Cerebellar cortex (tissue), 1 donor: ENCODE measurements around the gene RERE.
"Not testable (repeated sequence)": the region's sequence is repeated elsewhere in the genome, so short reads cannot be mapped to it uniquely, and the experiment has no call there.

ENCODE experiments used
- DNase-seq: peaks from one replicate; pipeline ENCODE4 v3.0.0-alpha.2; 2015; ENCODE audit warnings: low spot score

Gene RERE

DNA sequence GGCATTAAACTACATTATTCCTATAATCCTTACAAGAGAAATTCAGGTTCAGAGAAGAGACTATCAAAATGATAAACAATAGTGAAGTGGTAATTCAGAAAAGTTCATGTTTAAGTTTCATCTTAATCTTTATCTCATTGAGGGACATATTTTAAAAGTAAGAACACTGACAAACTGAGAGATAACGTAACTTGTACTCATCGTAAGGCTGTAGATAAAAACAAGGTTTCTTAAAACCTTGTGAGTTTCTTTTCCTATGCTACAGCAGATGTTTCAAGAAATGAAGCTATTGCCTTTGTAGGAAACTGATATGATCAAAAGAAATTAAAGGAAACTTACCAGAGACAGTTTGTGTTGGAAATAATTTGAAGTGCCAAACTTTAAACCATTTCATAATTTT is 65.0 kb downstream of the RERE start:
- no peak for DNase-seq

DNA sequence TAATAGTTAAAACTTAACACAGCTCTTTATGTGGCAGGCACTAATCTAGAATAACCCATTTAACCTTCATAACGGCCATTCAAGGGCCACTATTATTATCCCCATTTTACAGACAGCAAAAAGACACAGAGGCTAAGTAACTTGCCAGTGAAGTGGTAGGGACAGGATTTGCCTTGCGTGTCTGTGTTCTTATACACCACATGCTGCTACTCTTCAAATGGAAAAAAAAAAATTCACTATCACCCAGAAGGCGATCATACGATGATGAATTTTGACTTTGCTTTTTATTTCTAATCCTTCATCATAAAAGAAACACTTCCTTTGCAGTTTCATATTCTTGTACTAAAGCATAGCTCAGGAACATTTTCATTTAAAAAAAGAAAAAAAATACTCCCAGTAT is 65.5 kb downstream of the RERE start:
- no peak for DNase-seq

DNA sequence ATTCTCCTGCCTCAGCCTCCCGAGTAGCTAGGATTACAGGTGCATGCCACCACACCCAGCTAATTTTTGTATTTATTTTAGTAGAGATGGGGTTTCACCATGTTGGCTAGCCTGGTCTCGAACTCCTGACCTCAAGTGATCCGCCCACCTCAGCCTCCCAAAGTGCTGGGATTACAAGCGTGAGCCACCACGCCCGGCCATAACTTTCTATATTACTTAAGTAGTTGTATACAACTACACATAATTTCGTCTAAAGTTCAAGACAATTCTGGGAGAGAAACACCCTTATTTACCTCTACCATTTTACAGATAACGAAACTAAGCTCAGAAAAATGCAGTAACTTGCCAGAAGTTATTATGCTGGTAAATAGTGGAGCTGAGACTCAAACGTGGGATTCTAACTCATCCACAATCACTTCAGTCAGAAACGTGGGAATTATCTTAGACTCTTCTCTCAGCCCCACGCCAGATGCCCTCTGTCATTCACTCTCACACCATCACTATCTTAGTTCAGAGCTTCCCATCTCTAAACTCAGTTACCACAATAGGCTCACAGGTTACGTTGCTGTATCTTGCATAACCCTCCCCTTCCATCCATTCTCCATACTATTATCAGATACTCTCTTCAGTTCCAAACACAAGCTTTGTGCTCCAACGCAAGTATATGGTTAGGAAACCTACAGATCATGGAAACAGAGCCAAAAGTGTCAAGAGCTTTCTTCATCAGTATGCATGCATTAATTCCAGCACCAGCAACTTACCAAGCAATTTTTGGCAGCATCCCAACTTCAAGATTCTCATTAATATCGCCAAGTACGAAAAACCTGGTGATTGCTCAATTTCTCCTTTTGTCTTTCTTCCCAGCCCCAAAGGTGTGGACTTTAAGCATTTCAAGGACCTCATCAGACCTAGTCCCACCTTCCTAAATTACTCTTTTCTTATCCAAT is 69.3 kb downstream of the RERE start:
- DNase-seq, result no peak

DNA sequence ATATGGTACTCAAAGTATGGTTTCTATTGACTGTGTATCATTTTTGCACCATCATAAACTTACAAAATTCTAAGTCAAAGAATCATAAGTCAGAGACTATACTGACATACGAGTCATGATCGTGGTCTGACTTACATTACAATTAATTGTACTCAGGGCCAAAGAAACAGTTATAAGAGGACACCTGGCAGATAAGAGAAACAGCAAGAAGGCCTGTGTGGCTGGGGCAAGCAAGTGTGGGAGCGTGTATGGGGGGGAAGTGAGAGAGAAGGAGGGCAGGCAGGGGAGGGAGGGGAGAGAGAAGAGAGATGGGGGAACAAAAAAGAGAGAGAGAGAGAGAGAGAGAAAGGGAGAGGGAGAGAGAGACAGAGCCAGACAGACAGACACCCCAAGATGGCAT is 70.9 kb downstream of the RERE start:
- DNase-seq, result no peak

DNA sequence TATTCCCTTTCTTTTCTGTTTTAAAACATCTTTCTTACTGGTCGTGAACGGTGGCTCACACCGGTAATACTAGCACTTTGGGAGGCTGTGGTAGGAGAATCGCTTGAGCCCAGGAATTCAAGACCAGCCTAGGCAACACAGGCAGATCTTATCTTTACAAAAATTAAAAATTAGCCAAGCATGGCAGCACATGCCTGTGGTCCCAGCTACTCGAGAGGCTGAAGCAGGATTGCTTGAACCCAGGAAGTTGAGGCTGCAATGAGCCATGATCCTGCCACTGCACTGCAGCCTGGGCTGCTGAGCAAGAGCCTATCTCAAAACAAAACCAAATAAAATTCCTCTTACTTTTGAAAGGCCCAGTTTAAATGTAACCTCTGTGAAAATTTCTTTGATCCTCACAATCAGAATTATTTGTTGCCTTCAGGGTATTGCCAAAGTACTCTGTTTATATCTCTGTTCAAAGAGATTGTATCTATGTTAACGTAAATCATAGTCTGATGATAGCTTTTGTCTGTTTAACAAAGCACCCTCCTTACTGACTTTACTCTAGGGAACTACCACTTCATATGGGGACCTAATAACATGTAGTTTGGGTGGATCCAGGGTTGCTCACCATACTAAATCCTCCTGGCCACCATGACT is 71.6 kb downstream of the RERE start:
- no peak for DNase-seq

DNA sequence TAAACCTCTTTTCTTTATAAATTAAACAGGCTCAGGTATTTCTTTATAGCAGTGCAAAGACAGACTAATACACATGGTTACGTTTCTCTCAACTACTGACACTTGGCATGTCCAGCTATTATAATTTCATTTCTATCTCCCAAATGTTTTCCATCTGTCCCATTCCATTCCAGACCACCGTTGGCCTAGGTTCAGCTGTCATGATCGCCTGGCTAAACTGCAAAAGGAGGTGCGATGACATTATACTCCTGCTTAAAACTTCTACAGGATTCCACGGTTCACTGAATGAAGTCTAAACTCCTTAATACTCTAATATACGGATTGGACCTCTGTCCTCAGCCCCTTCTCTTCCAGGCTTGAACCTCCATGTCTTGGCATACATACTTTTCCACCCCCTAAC is 72.1 kb downstream of the RERE start:
- DNase-seq, result no peak

DNA sequence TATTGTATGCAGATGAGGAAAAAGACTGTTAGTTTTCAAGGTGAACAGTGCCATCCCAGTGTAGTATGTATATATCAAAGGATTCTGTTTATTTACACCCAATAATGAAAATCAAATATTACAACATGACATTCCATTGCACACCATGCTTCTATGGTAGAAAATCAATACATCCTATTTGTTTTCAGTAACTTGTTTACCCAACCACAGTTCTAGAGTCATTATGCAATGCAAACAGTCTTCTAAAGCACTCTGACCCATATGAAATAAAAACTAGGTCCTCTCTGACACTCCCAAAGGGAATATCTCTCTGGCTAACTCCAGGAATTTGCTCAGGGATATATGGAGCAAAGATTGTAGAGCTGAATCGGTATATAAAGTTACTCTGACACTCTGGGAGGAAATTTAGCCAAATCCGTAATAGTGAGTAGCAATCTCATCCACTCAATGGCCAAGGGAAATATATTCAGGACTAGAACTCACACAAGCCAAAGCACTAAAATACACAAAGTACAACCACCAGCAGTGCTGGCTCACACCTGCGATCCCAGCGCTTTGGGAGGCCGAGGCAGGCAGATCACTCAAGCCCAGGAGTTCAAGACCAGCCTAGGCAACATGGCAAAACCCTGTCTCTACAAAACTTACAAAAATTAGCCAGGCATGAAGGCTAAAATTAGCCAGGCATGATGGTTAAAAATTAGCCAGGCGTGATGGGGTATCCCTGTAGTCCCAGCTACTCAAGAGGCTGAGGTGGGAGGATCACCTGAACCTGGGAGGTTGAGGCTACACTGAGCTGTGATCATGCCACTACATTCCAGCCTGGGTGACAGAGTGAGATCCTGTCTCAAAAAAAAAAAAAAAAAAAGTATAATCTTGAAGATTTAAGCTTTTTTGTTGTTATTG is 75.2 kb downstream of the RERE start:
- no peak for DNase-seq

DNA sequence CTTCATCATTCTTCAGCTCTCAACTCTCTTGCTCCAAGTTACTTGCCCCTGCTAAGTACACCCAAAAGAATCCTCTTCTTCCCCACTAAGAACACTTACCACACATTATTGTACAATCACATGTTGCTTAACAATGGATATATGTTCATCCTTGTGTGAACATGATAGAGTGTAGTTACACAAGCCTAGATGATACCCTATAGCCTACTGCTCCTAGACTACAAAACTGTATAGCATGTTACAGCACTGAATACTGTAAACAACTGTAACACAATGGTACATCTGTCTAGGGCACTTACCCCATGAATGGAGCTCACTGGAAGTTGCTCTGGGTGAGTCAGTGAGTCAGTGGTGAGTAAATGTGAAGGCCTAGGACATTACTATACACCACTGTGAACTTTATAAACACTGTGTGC is 77.4 kb downstream of the RERE start:
- no peak for DNase-seq

DNA sequence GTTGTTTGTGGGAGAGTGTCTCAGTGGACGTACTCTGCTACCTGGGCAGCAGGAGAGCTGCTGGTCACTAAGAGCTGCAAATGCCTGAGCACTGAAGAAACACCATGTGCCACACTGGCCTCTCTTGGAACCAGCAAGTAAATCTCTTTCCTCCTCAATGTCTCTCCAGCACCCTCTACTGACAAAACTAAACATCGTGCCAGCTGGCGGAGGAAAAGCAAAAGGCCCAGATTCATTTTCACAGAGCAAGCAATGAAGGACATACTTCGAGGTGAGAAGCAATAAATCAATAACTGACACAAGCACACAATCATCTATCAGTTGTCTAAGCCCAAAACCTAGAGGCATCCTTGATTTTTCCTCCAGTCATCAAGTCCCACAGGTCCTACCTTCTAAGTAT is 78.1 kb downstream of the RERE start:
- no peak for DNase-seq

DNA sequence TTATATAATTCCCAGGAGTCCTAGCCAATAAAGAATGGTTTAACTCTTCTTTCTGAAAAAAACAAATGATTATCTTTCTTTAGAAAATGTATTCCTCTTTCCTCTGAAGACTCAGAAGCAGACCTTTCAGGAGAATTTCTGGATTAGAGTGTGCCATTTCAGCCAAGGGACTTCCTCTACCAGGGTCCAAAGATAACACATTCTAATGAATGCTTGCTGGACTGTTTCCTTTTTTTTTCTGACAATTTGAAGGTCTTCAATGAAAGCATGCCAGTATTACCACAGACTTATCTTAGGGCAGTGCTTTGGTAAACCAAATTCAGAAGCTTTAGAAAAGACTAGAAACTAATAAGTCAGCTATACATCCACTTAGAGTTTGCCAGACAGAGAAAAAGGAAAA is 80.5 kb downstream of the RERE start:
- DNase-seq, result no peak

DNA sequence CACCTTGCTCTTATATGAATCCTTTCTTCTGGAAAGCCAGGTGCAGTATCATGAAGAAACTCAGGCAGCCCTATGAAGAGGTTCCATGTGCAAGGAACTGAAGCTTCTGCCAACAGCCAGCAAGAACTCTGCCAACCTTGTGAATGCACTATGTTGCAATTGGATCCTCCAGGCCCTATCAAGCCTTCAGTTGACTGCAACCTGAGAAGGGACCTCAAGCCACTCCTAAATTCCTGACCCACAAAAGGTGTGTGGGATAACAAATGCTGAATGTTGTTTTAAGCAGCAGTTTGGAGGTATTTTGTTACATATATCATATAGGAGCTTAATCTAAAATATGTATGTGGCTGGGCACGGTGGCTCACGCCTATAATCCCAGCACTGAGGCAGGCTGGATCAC is 84.0 kb downstream of the RERE start:
- no peak for DNase-seq

DNA sequence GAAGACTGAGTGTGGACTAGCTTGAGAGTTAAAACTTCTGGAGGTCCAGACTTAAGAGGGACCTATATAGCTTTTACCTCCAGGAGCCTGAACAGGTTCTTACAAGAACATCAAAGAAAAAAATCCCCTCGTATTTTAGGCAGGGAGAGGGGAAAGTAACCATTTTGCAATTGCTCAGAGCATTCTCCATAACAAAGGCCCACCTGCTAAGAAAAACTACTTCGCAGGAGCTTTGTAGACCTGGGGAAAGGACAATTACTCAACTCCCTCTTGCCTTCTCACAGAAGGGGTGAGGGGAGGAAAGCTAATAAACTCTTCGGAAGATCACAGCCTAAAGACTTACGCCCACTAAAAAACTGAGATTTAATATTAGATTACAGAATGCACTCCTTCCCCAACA is 86.3 kb downstream of the RERE start:
- DNase-seq, result no peak

DNA sequence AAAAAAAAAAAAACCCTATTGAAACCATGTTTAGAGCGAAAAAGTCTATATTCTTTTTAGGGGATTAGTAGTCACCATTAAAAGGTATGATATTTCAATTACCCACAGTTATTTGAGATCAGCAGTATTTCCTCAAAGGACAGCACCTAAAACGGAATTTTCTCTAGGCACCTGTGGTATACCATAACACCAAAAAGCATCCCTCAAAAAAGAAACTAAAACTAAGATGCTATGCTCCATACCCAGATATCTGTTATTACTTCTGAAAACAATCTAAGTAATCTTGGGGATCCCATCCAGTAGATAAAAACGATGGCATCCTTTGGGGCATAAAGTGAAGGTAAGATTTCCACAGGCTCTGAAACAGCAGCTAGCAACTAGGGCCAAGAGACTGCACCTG is 89.0 kb downstream of the RERE start:
- no peak for DNase-seq

DNA sequence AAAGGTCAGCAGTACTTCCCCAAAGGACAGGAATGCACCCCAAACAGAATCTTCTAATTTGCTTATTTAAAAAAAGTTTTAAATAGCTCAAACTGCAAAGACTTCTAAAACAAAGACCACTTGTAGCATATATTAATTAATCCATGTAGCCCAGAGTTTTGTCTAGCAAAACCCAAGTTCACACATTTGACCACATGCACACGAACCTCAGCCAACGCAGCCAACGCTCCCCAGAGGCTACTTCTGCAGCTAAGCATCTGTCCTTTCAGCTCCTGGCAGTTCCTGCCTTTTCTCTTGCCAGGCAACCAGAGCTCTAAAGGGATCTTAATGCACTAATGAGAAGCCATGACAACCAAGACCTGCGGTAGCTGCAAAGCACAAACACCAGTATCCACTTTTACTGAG is 89.6 kb downstream of the RERE start:
- DNase-seq, result peak; percentile 54

DNA sequence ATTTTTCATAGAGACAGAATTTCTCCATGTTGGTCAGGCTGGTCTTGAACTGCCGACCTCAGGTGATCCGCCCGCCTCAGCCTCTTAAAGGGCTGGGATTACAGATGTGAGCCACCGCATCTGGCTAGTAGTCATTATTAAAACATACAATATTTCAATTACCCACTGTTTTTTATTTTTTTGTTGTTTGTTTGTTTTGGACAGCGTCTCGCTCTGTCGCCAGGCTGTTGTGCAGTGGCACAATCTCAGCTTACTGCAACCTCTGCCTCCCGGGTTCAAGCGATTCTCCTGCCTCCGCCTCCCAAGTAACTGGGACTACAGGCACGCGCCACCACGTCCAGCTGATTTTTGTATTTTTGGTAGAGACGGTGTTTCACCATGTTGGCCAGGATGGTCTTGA is 90.1 kb downstream of the RERE start:
- DNase-seq, result not testable (repeated sequence)

DNA sequence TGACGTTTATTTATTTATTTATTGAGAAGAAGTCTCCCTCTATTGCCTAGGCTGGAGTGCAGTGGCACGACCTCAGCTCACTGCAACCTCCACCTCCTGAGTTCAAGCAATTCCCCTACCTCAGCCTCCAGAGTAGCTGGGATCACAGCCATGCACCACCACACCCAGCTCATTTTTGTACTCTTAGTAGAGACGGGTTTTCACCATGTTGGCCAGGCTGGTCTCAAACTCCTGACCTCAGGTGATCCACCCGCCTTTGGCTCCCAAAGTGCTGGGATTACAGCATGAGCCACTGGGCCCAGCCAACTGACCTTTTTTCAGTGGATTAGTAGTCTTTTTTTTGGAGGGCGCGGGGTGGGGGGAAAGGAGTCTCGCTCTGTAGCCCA is 90.6 kb downstream of the RERE start:
- not testable (repeated sequence) for DNase-seq

DNA sequence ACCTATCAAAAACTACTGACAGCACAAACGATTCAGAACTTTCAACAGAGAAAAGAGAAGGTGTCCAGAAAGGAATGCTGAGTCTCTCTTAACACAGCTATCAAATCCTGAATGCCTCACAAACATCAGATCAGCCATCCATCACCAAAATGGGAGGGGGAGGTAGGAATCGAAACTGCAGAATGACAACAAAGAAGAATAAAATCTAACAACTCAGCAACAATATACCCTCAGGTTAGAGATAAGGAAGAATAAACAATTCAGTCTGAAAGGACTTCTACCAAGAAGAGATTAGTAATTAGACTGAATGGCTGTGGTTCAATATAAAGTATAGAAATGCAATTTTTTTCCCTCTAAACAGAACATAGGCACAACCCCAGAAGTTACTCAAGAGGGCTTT is 94.4 kb downstream of the RERE start:
- no peak for DNase-seq

DNA sequence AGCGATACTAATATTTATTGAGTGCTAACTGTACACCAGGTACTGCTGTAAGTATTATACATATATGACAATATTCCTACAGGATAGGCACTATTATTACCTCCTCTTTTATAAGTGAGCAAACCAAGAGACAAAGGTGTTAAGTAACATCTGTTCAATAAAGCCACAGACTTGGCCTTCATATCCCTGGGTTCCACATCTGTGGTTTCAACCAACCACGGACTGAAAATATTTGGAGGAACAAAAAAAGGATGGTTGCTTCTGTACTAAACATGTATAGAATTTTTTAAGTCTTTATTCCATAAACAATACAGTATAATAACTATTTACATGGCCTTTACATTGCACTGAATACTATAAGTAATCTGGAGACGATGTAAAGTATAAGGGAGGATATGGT is 95.1 kb downstream of the RERE start:
- no peak for DNase-seq

DNA sequence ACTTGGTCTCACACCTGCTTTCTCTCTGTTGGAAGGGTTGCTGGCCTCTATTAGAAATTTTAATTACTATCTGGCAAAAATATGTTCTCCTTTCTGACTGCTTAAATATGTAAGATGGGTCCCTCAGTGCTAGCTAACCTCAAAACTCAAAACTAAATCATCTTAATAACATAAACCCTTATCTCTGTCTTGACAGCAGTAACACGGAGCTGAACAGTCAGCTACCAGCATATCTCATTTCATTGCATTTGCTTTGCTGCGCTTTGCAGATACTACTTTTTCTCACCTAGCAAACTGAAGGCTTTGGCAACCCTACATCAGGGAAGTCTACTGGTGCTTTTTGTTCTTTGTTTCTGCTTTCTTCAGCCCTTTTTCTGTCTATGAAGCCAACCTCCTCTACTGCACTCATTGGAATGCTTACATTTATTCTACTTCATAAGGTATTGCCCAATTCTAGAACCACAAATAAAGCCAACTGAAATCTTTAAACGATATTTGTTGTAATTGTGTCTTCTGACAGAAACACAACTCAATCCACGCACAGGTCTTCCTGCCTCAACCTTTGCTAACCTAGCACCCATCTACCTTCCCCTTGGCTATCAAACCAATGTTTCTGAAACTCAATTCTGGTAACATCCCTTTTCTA is 95.6 kb downstream of the RERE start:
- no peak for DNase-seq

DNA sequence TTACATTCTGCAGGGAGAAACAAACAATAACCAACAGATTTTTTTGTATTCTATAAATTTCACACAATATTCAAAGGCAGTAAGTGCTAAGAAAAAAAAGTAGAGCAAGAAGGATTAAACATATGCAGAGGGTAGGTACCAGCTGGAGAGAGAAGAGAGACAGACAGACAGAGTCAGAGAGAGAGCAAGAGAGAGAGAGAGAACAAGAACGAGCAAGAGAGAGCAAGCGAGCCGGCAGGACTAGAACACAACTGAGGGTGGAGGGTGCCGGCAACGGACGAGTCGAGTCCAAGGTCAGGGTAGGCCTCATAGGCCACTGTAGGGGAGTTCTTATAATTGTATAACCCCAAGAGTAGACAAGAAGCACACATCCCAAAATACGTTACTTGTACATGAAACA is 97.1 kb downstream of the RERE start:
- no peak for DNase-seq

DNA sequence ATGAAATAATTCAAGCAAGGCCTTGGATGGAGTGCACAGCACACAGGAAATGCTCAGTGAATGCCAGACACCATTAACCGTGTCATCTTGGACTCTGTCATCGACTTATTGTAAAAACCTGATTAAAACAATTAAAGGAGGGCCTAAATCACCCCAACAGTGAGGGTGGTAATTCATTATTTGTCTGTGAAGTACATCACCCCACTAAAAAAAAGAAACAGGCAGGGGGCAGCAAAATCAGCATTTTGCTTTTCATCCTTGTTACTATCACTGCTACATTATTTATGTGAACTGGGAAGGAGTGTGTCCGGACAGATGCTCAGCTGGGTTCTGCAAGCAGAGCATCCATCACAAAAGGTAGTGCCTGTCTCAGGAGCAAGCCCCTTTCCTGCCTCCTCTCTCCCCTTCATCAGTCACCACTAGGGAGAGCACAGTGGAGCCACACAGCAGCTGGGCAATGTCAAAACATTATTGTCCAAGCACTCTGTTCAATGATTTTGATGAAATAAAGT is 98.5 kb downstream of the RERE start:
- no peak for DNase-seq

DNA sequence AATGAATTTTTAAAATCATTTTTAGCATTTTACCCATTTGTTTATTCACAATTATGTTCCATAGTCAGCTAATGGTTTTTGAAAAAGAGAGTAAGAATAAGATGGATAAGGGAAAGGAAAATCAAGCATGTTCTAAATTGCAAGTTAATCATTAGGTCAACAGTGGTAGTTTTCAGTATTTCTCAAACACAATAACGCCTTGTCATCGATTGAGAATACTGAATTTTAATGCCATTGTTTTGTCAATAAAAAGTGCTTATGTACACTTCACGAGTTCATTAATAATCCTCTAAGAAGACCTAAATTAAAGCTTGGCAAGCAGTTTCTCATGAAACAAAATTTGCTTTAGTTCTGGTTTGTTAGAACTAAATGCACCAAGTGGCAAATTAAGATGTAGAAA is 100.3 kb downstream of the RERE start:
- no peak for DNase-seq
